ENCODE results near the gene SLC35G3. TPM values are rescaled to one million over a fixed set of nuclear protein-coding genes. Genes with fewer than 3 reads are reported as not detected.

Gene SLC35G3
- total and polyA plus RNA-seq, 2 of the 13 experiments (the other 11 are each of a cell fraction or from before 2014, with no cell fraction given): not detected

GRCh38 chr17:35242805-35243560, 48.8 kb upstream of the SLC35G3 start, which contains the start of gene SLFN5 (continued):
- TF ChIP-seq, protein P1, sequence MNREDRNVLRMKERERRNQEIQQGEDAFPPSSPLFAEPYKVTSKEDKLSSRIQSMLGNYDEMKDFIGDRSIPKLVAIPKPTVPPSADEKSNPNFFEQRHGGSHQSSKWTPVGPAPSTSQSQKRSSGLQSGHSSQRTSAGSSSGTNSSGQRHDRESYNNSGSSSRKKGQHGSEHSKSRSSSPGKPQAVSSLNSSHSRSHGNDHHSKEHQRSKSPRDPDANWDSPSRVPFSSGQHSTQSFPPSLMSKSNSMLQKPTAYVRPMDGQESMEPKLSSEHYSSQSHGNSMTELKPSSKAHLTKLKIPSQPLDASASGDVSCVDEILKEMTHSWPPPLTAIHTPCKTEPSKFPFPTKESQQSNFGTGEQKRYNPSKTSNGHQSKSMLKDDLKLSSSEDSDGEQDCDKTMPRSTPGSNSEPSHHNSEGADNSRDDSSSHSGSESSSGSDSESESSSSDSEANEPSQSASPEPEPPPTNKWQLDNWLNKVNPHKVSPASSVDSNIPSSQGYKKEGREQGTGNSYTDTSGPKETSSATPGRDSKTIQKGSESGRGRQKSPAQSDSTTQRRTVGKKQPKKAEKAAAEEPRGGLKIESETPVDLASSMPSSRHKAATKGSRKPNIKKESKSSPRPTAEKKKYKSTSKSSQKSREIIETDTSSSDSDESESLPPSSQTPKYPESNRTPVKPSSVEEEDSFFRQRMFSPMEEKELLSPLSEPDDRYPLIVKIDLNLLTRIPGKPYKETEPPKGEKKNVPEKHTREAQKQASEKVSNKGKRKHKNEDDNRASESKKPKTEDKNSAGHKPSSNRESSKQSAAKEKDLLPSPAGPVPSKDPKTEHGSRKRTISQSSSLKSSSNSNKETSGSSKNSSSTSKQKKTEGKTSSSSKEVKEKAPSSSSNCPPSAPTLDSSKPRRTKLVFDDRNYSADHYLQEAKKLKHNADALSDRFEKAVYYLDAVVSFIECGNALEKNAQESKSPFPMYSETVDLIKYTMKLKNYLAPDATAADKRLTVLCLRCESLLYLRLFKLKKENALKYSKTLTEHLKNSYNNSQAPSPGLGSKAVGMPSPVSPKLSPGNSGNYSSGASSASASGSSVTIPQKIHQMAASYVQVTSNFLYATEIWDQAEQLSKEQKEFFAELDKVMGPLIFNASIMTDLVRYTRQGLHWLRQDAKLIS (CRISPR knock-in tag; IDR thresholded peaks at IDR 0.05): no peak
- TF ChIP-seq SIN3B (IDR thresholded peaks at IDR 0.05; ENCODE audit: low read length) (no peak), HOXA3 (CRISPR knock-in tag; IDR thresholded peaks at IDR 0.05) (no peak), KLF12 (CRISPR knock-in tag; IDR thresholded peaks at IDR 0.05; ENCODE audit: borderline replicate concordance) (no peak), E2F2 (CRISPR knock-in tag; IDR thresholded peaks at IDR 0.05; ENCODE audit: borderline replicate concordance) (no peak), GLMP (CRISPR knock-in tag; IDR thresholded peaks at IDR 0.05; ENCODE audit: borderline replicate concordance) (no peak), ZBTB7B (CRISPR knock-in tag; IDR thresholded peaks at IDR 0.05) (no peak), ZNF562 (CRISPR knock-in tag; IDR thresholded peaks at IDR 0.05; ENCODE audit: borderline replicate concordance) (no peak), FOSL1 (CRISPR knock-in tag; IDR thresholded peaks at IDR 0.05; ENCODE audit: borderline replicate concordance) (no peak), ZNF674 (CRISPR knock-in tag; IDR thresholded peaks at IDR 0.05; ENCODE audit: low read depth) (no peak), POLR2AphosphoS5 (IDR thresholded peaks at IDR 0.05; ENCODE audit: low read depth, low read length) (0 out of 2 replicates have a peak, but pooled peaks have one; percentile 46), SCMH1 (CRISPR knock-in tag; IDR thresholded peaks at IDR 0.05; ENCODE audit: borderline replicate concordance) (no peak), CEBPG (CRISPR knock-in tag; IDR thresholded peaks at IDR 0.05) (0 out of 2 replicates have a peak, but pooled peaks have one; percentile 4), TSC22D2 (CRISPR knock-in tag; IDR thresholded peaks at IDR 0.05; ENCODE audit: borderline replicate concordance) (no peak), FOSL2 (CRISPR knock-in tag; IDR thresholded peaks at IDR 0.05) (no peak), ATF3 (CRISPR knock-in tag; IDR thresholded peaks at IDR 0.05) (no peak), ZNF788 (CRISPR knock-in tag; IDR thresholded peaks at IDR 0.05; ENCODE audit: borderline replicate concordance) (peak; percentile 30; the same call in 1 of the 2 replicates), GATA4 (IDR thresholded peaks at IDR 0.05; ENCODE audit: borderline replicate concordance, low read depth) (no peak), DNMT3B (CRISPR knock-in tag; conservative IDR thresholded peaks at IDR 0.05) (no peak)
- TF ChIP-seq, protein P2, sequence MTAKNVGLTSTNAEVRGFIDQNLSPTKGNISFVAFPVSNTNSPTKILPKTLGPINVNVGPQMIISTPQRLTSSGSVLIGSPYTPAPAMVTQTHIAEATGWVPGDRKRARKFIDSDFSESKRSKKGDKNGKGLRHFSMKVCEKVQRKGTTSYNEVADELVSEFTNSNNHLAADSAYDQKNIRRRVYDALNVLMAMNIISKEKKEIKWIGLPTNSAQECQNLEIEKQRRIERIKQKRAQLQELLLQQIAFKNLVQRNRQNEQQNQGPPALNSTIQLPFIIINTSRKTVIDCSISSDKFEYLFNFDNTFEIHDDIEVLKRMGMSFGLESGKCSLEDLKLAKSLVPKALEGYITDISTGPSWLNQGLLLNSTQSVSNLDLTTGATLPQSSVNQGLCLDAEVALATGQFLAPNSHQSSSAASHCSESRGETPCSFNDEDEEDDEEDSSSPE (CRISPR knock-in tag; IDR thresholded peaks at IDR 0.05): no peak
- TF ChIP-seq, protein P3, sequence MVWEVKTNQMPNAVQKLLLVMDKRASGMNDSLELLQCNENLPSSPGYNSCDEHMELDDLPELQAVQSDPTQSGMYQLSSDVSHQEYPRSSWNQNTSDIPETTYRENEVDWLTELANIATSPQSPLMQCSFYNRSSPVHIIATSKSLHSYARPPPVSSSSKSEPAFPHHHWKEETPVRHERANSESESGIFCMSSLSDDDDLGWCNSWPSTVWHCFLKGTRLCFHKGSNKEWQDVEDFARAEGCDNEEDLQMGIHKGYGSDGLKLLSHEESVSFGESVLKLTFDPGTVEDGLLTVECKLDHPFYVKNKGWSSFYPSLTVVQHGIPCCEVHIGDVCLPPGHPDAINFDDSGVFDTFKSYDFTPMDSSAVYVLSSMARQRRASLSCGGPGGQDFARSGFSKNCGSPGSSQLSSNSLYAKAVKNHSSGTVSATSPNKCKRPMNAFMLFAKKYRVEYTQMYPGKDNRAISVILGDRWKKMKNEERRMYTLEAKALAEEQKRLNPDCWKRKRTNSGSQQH (CRISPR knock-in tag; IDR thresholded peaks at IDR 0.05; ENCODE audit: low read depth): no peak
